Measurements from ENCODE around the gene ZNHIT1. TPM values are rescaled to one million over a fixed set of nuclear protein-coding genes. Genes with fewer than 3 reads are reported as not detected.

Gene ZNHIT1
- total and polyA plus RNA-seq, 2 donors (not counting 3 experiments of a cell fraction or from before 2014, with no cell fraction given) = 74.1 to 89.9 TPM

DNA sequence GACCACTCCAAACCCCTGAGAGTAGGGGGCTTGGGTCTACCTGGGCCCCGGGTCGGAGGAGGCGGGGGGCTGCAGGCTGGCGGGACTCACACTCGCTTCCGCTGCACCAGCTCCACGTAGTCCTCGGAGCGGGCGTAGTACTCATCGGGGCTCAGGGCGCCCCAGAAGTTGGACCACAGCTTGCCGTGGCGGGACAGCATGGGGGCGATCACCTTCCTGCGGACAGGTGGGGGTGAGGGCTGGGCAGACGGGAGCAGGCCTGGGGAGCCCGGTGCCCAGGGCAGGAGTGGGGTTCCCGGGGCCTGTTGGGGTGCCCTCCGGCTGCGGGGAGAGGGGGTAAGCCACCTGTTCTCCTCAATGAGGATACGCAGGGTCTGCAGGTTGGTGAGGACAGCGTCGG is 6.5 kb upstream of the ZNHIT1 start:
- Histone ChIP-seq H3K4me1 (ENCODE audit: control insufficient read depth, extremely low read depth, insufficient read depth, low read length) (peaks cover 6% of the 10 kb centered on the region), H3K79me2 (ENCODE audit: control insufficient read depth, insufficient read depth, low read length) (peaks cover 15% of the 10 kb centered on the region), H3K4me3 (replicated peaks in 1 of 3; ENCODE audit: insufficient read depth in 1 of 3, low read depth in 1 of 3, low read length in 3 of 3) (no peak overlapping the region), H3K4me2 (ENCODE audit: insufficient read depth, low read length) (no peak overlapping the region), H3K36me3 (ENCODE audit: control insufficient read depth in 2 of 2, extremely low read depth in 1 of 2, insufficient read depth in 2 of 2, low read length in 2 of 2) (peaks cover 14 to 40% of the 10 kb centered on the region in 2 experiments), H3K9me3 (replicated peaks; ENCODE audit: control insufficient read depth, insufficient read depth, low read length) (no peaks in the 10 kb centered on the region), H2AFZ (ENCODE audit: low read depth, low read length) (no peak overlapping the region), H4K20me1 (replicated peaks; ENCODE audit: control insufficient read depth, extremely low read depth, insufficient read depth, low read length) (no peaks in the 10 kb centered on the region), H3K9me1 (replicated peaks; ENCODE audit: control insufficient read depth, extremely low read depth, insufficient read depth, low read length) (no peaks in the 10 kb centered on the region), H3K9ac (replicated peaks; ENCODE audit: extremely low read depth, insufficient read depth, low read length) (no peak overlapping the region), H3K27me3 (ENCODE audit: control insufficient read depth in 2 of 2, insufficient read depth in 2 of 2, low read length in 2 of 2) (no peaks in the 10 kb centered on the region), H3K27ac (ENCODE audit: insufficient read depth, low read depth, low read length) (no peak overlapping the region)
- dilution Hi-C loops (cut with MboI; ENCODE audit: extremely low pct_ligation_motif_present, low sequenced_read_pairs) (no loop called here), intact Hi-C loops (cut with micrococcal nuclease) (no loop called here)
- CTCF ChIA-PET = interaction anchor here (1.7 kb wide), 1 partner anchor 19 kb away, joined by 6 read pairs; no protein-coding TSS in a partner anchor
- TF ChIP-seq JUN (IDR thresholded peaks at IDR 0.05; ENCODE audit: borderline replicate concordance, insufficient read depth, insufficient read length, low read depth) (no peak), EZH2 (IDR thresholded peaks at IDR 0.05; ENCODE audit: borderline replicate concordance, low read depth, low read length, severe bottlenecking) (no peak), POLR2A (IDR thresholded peaks at IDR 0.05; ENCODE audit: low read depth, low read length) (no peak), CTCF (IDR thresholded peaks at IDR 0.05; ENCODE audit: extremely low read depth in 1 of 2, insufficient read depth in 1 of 2, low read depth in 1 of 2, low read length in 2 of 2) (no peak), POLR2AphosphoS5 (IDR thresholded peaks at IDR 0.05; ENCODE audit: insufficient read depth, low read depth, low read length) (no peak), GATA2 (IDR thresholded peaks at IDR 0.05; ENCODE audit: insufficient read depth, insufficient read length, low read depth, low read length) (no peak), MYC (IDR thresholded peaks at IDR 0.05; ENCODE audit: low read depth, low read length) (no peak), FOS (IDR thresholded peaks at IDR 0.05; ENCODE audit: borderline replicate concordance, insufficient read depth, low read length) (no peak)
- TF ChIP-seq, protein P1, sequence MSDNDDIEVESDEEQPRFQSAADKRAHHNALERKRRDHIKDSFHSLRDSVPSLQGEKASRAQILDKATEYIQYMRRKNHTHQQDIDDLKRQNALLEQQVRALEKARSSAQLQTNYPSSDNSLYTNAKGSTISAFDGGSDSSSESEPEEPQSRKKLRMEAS (IDR thresholded peaks at IDR 0.05; ENCODE audit: insufficient read depth, insufficient read length) = no peak
- BruUV-seq (replicated peaks) = no TSS peak
- POLR2A ChIA-PET = no interaction called here
- DNase-seq (ENCODE audit: low read depth, low spot score) = no peak
- FAIRE-seq = no peak
